ENCODE measurements around the gene LSM14A. TPM values are rescaled to one million over a fixed set of nuclear protein-coding genes. Genes with fewer than 3 reads are reported as not detected.

Gene LSM14A
- total and polyA plus RNA-seq, 2 of the 8 experiments (the other 6 are each of a cell fraction or from before 2014, with no cell fraction given): 117 to 195 TPM

- Histone ChIP-seq H3K36me3 (ENCODE audit: control insufficient read depth in 2 of 4, insufficient read depth in 4 of 4, low read length in 3 of 4) (peaks cover 7 to 56% (median 13%) of the 10 kb centered on the region in 4 experiments; a peak in 7 of 8 replicates), H3K4me2 (ENCODE audit: insufficient read depth in 1 of 2, low read depth in 2 of 2, low read length in 2 of 2) (no peak overlapping the region), H2AK5ac (ENCODE audit: low read depth, low read length) (no peak overlapping the region), H2BK120ac (replicated peaks; ENCODE audit: low read depth, low read length) (no peak overlapping the region), H4K91ac (replicated peaks; ENCODE audit: insufficient read length, low read length) (no peak overlapping the region), H3K4me3 (ENCODE audit: extremely low read depth in 1 of 4, insufficient read depth in 2 of 4, low read depth in 3 of 4, low read length in 4 of 4) (no peak overlapping the region), H2BK15ac (ENCODE audit: low read length) (no peak overlapping the region), H3K79me1 (ENCODE audit: low read depth, low read length) (no peaks in the 10 kb centered on the region; the same call in 1 of the 2 replicates), H3K23ac (ENCODE audit: insufficient read length) (no peak overlapping the region), H4K8ac (ENCODE audit: extremely low read depth, insufficient read depth, low read length) (no peak overlapping the region), H3K4ac (replicated peaks; ENCODE audit: insufficient read length, low read depth, low read length) (no peak overlapping the region), H3K14ac (ENCODE audit: insufficient read length) (no peak overlapping the region), H3K79me2 (ENCODE audit: control insufficient read depth in 1 of 2, insufficient read depth in 2 of 2, low read length in 2 of 2) (no peaks in the 10 kb centered on the region; a peak in 1 of 4 replicates), H3K9me3 (ENCODE audit: insufficient read depth in 2 of 2, low read depth in 1 of 2, low read length in 1 of 2) (no peaks in the 10 kb centered on the region), H2BK12ac (ENCODE audit: low read depth, low read length) (no peak overlapping the region), H3K56ac (replicated peaks; ENCODE audit: insufficient read length, low read depth, low read length) (no peak overlapping the region), H3K9ac (replicated peaks in 1 of 4; ENCODE audit: extremely low read depth in 1 of 4, low read depth in 3 of 4, low read length in 3 of 4) (no peak overlapping the region), H3K18ac (ENCODE audit: extremely low read depth, low read length) (no peak overlapping the region), H3K27me3 (replicated peaks in 1 of 4; ENCODE audit: control insufficient read depth in 3 of 4, extremely low read depth in 1 of 4, insufficient read depth in 3 of 4, low read length in 3 of 4) (no peaks in the 10 kb centered on the region), H3K27ac (ENCODE audit: low read depth, low read length) (no peak overlapping the region), H4K5ac (ENCODE audit: insufficient read length, low read depth, low read length) (no peak overlapping the region), H2AFZ (ENCODE audit: low read length) (no peak overlapping the region), H3K23me2 (ENCODE audit: low read depth, low read length) (no peaks in the 10 kb centered on the region), H2BK20ac (ENCODE audit: low read length) (no peak overlapping the region), H2BK5ac (ENCODE audit: low read depth, low read length) (no peak overlapping the region), H3K4me1 (replicated peaks in 1 of 4; ENCODE audit: control insufficient read depth in 3 of 4, insufficient read depth in 4 of 4, low read length in 3 of 4) (peaks cover 8 to 13% (median 10%) of the 10 kb centered on the region in 4 experiments; a peak in 6 of 7 replicates), H4K20me1 (replicated peaks in 1 of 2; ENCODE audit: control insufficient read depth in 1 of 2, insufficient read depth in 2 of 2, low read length in 2 of 2) (no peaks in the 10 kb centered on the region)
- ChIA-PET POLR2A (ENCODE audit: partially characterized antibody) (no interaction called here), CTCF (ENCODE audit: partially characterized antibody) (interaction anchor here (1.5 to 1.8 kb wide), 2 partner anchors 108 to 116 kb away, joined by 4 read pairs; no protein-coding TSS in a partner anchor)
- FAIRE-seq (no peak), DNase-seq (ENCODE audit: low read depth in 1 of 2, low spot score in 2 of 2) (no peak)
- 92% methylated on average over 4 of the region's 4 CpGs; no CpG with 5 or more reads in 1 of the 2 experiments for WGBS, 2 experiments (ENCODE audit: extremely low coverage in 1 of 2, insufficient coverage in 1 of 2, insufficient read length in 1 of 2, insufficient replicate concordance in 2 of 2, low coverage in 1 of 2, low lambda C conversion rate in 2 of 2, missing lambda C conversion rate in 1 of 2)
- TF ChIP-seq MAFK (IDR thresholded peaks at IDR 0.05; ENCODE audit: low read depth, low read length) (no peak), SUZ12 (IDR thresholded peaks at IDR 0.05; ENCODE audit: low read length) (no peak), CHD1 (IDR thresholded peaks at IDR 0.05; ENCODE audit: low read depth, low read length) (no peak), EP300 (IDR thresholded peaks at IDR 0.05; ENCODE audit: borderline replicate concordance in 1 of 2, low read depth in 2 of 2, low read length in 2 of 2) (no peak), ZNF274 (IDR thresholded peaks at IDR 0.05; ENCODE audit: borderline replicate concordance, extremely low read depth, low read length) (no peak), SAP30 (IDR thresholded peaks at IDR 0.05; ENCODE audit: insufficient read depth, insufficient replicate concordance, low read length) (no peak), KDM5A (IDR thresholded peaks at IDR 0.05; ENCODE audit: low read length) (no peak), CREB1 (IDR thresholded peaks at IDR 0.05) (no peak), SRF (IDR thresholded peaks at IDR 0.05; ENCODE audit: low read depth, low read length) (no peak), USF2 (IDR thresholded peaks at IDR 0.05; ENCODE audit: low read length) (no peak), SIRT6 (IDR thresholded peaks at IDR 0.05; ENCODE audit: low read length) (no peak), KDM1A (IDR thresholded peaks at IDR 0.05; ENCODE audit: borderline replicate concordance, low read length) (no peak)
- TF ChIP-seq, protein P1, sequence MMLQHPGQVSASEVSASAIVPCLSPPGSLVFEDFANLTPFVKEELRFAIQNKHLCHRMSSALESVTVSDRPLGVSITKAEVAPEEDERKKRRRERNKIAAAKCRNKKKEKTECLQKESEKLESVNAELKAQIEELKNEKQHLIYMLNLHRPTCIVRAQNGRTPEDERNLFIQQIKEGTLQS (IDR thresholded peaks at IDR 0.05; ENCODE audit: insufficient read depth, low read depth, low read length): no peak
Observed at GRCh38 chr19:34229721-34230120, 57.4 kb downstream of the LSM14A start.
